Mucosa of stomach (tissue), 1 donor: Measurements from ENCODE around the gene CRISP1.
"Not testable (repeated sequence)": the region's sequence is repeated elsewhere in the genome, so short reads cannot be mapped to it uniquely, and the experiment has no call there.

ENCODE experiments used
- H3K27me3 ChIP-seq: one replicate; pipeline ENCODE4 v1.7.0; 2013; ENCODE audit warnings: mild to moderate bottlenecking, low read length; ENCODE audit not compliant: control insufficient read depth, insufficient read depth
- H3K36me3 ChIP-seq: one replicate; pipeline ENCODE4 v1.7.0; 2013; ENCODE audit warnings: low read length; ENCODE audit not compliant: control insufficient read depth, insufficient read depth
- H3K4me1 ChIP-seq: one replicate; pipeline ENCODE4 v1.7.0; 2013; ENCODE audit warnings: mild to moderate bottlenecking, low read length; ENCODE audit not compliant: control insufficient read depth, insufficient read depth
- H3K4me3 ChIP-seq: one replicate; pipeline ENCODE4 v1.7.0; 2013; ENCODE audit warnings: low read length
- H3K9ac ChIP-seq: one replicate; pipeline ENCODE4 v1.7.0; 2013; ENCODE audit warnings: mild to moderate bottlenecking, low read length, moderate library complexity
- H3K9me3 ChIP-seq: one replicate; pipeline ENCODE4 v1.7.0; 2013; ENCODE audit warnings: mild to moderate bottlenecking, low read length, moderate library complexity; ENCODE audit not compliant: control insufficient read depth
- donor health status: Pancreatic carcinoma.

CRISP1 gene

GRCh38 chr6:49866485-49866943 lies at the start of gene CRISP1:
Gene CRISP1 (minus strand): TSS chr6:49866535. CDS start chr6:49857400, 9,135 bp downstream.
- no peak within 1 kb of the TSS for H3K4me3 ChIP-seq
- no peak within 1 kb of the TSS for H3K9ac ChIP-seq
- no peaks in the 10 kb centered on the region for H3K9me3 ChIP-seq
- H3K36me3 ChIP-seq: no peaks in the 10 kb centered on the region
- no peaks in the 10 kb centered on the region for H3K27me3 ChIP-seq
- H3K4me1 ChIP-seq: no peaks in the 10 kb centered on the region

- no peaks in the 10 kb centered on the region for H3K36me3 ChIP-seq
Measured at GRCh38 chr6:49915035-49915434, 48.7 kb upstream of the CRISP1 start.

GRCh38 chr6:49913636-49914375 lies 47.5 kb upstream of the CRISP1 start:
- H3K4me1 ChIP-seq: no peaks in the 10 kb centered on the region
- H3K27me3 ChIP-seq: no peaks in the 10 kb centered on the region
- no peak overlapping the region for H3K9ac ChIP-seq
- no peak overlapping the region for H3K4me3 ChIP-seq
- no peaks in the 10 kb centered on the region for H3K9me3 ChIP-seq
- H3K36me3 ChIP-seq: no peaks in the 10 kb centered on the region

More at GRCh38 chr6:49915035-49915434, 48.7 kb upstream of the CRISP1 start:
- H3K27me3 ChIP-seq: no peaks in the 10 kb centered on the region
- no peak overlapping the region for H3K9ac ChIP-seq
- no peaks in the 10 kb centered on the region for H3K9me3 ChIP-seq
- H3K4me1 ChIP-seq: no peaks in the 10 kb centered on the region
- no peak overlapping the region for H3K4me3 ChIP-seq

GRCh38 chr6:49912196-49912595 lies 45.9 kb upstream of the CRISP1 start:
- H3K9me3 ChIP-seq: no peaks in the 10 kb centered on the region
- no peaks in the 10 kb centered on the region for H3K36me3 ChIP-seq
- H3K4me1 ChIP-seq: no peaks in the 10 kb centered on the region
- H3K9ac ChIP-seq: no peak overlapping the region
- no peak overlapping the region for H3K4me3 ChIP-seq
- H3K27me3 ChIP-seq: no peaks in the 10 kb centered on the region

GRCh38 chr6:49911252-49911651 lies 44.9 kb upstream of the CRISP1 start:
- Histone ChIP-seq H3K4me1 (no peaks in the 10 kb centered on the region), H3K9me3 (no peaks in the 10 kb centered on the region), H3K4me3 (no peak overlapping the region), H3K27me3 (no peaks in the 10 kb centered on the region), H3K9ac (no peak overlapping the region), H3K36me3 (no peaks in the 10 kb centered on the region)

GRCh38 chr6:49909563-49909962 lies 43.2 kb upstream of the CRISP1 start:
- no peaks in the 10 kb centered on the region for H3K27me3 ChIP-seq
- H3K9ac ChIP-seq: no peak overlapping the region
- H3K36me3 ChIP-seq: no peaks in the 10 kb centered on the region
- no peak overlapping the region for H3K4me3 ChIP-seq
- H3K4me1 ChIP-seq: no peaks in the 10 kb centered on the region
- H3K9me3 ChIP-seq: no peaks in the 10 kb centered on the region

- no peak overlapping the region for H3K9ac ChIP-seq
- H3K36me3 ChIP-seq: no peaks in the 10 kb centered on the region
- no peaks in the 10 kb centered on the region for H3K4me1 ChIP-seq
- no peak overlapping the region for H3K4me3 ChIP-seq
- no peaks in the 10 kb centered on the region for H3K9me3 ChIP-seq
- H3K27me3 ChIP-seq: no peaks in the 10 kb centered on the region
Measured at GRCh38 chr6:49906526-49906925, 40.2 kb upstream of the CRISP1 start.

- Histone ChIP-seq H3K4me3 (no peak overlapping the region), H3K4me1 (no peaks in the 10 kb centered on the region), H3K9me3 (no peaks in the 10 kb centered on the region), H3K27me3 (no peaks in the 10 kb centered on the region), H3K36me3 (no peaks in the 10 kb centered on the region), H3K9ac (no peak overlapping the region)
Measured at GRCh38 chr6:49905296-49905695, 39.0 kb upstream of the CRISP1 start.

GRCh38 chr6:49902856-49903255 lies 36.5 kb upstream of the CRISP1 start:
- H3K36me3 ChIP-seq: no peaks in the 10 kb centered on the region
- no peaks in the 10 kb centered on the region for H3K27me3 ChIP-seq
- no peak overlapping the region for H3K4me3 ChIP-seq
- H3K4me1 ChIP-seq: no peaks in the 10 kb centered on the region
- H3K9ac ChIP-seq: no peak overlapping the region
- H3K9me3 ChIP-seq: no peaks in the 10 kb centered on the region

GRCh38 chr6:49898904-49899566 lies 32.7 kb upstream of the CRISP1 start:
- Histone ChIP-seq H3K4me1 (no peaks in the 10 kb centered on the region), H3K9ac (no peak overlapping the region), H3K4me3 (no peak overlapping the region), H3K9me3 (no peaks in the 10 kb centered on the region), H3K27me3 (no peaks in the 10 kb centered on the region), H3K36me3 (no peaks in the 10 kb centered on the region)

- not testable (repeated sequence) for H3K9me3 ChIP-seq, H3K4me1 ChIP-seq, H3K36me3 ChIP-seq, H3K27me3 ChIP-seq, H3K4me3 ChIP-seq, H3K9ac ChIP-seq
Measured at GRCh38 chr6:49895553-49895952, 29.2 kb upstream of the CRISP1 start.

GRCh38 chr6:49892280-49892679 lies 25.9 kb upstream of the CRISP1 start:
- Histone ChIP-seq H3K36me3 (no peaks in the 10 kb centered on the region), H3K4me1 (no peaks in the 10 kb centered on the region), H3K9me3 (no peaks in the 10 kb centered on the region), H3K9ac (no peak overlapping the region), H3K4me3 (no peak overlapping the region), H3K27me3 (no peaks in the 10 kb centered on the region)
